ENCODE measurements around the gene PLXNA2.

The PLXNA2 gene

DNA sequence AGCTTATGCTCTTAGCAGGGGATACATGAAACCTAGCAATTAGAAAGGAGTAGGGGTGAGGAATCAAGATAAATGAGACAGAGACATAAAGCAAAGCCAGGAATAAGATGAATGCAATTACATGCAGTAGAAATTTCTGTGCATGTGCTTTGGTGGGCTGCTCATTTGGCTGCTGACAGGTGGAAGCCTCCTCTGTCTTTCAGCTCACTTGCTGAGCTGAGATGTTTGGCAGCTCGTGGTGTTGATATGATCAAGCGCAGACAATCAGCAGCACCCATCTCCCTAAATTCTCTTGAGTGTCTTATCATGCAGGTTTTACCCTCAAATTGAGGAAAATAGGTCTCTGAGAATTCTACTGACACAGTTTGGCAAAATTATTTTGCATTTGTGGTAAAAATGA is 224.9 kb downstream of the PLXNA2 start:
- H3K27ac ChIP-seq, result no peak overlapping the region
- no peak for DNase-seq (ENCODE audit: low spot score)
- TF ChIP-seq, protein P1, sequence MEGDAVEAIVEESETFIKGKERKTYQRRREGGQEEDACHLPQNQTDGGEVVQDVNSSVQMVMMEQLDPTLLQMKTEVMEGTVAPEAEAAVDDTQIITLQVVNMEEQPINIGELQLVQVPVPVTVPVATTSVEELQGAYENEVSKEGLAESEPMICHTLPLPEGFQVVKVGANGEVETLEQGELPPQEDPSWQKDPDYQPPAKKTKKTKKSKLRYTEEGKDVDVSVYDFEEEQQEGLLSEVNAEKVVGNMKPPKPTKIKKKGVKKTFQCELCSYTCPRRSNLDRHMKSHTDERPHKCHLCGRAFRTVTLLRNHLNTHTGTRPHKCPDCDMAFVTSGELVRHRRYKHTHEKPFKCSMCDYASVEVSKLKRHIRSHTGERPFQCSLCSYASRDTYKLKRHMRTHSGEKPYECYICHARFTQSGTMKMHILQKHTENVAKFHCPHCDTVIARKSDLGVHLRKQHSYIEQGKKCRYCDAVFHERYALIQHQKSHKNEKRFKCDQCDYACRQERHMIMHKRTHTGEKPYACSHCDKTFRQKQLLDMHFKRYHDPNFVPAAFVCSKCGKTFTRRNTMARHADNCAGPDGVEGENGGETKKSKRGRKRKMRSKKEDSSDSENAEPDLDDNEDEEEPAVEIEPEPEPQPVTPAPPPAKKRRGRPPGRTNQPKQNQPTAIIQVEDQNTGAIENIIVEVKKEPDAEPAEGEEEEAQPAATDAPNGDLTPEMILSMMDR (conservative IDR thresholded peaks at IDR 0.05; ENCODE audit: low read depth), result no peak
- POLR2A ChIA-PET (ENCODE audit: low non-redundant PET), result no interaction called here
- CTCF ChIA-PET, result interaction anchor here (0.7 kb wide), 1 partner anchor 1183 kb away, joined by 6 read pairs; no protein-coding TSS in a partner anchor

DNA sequence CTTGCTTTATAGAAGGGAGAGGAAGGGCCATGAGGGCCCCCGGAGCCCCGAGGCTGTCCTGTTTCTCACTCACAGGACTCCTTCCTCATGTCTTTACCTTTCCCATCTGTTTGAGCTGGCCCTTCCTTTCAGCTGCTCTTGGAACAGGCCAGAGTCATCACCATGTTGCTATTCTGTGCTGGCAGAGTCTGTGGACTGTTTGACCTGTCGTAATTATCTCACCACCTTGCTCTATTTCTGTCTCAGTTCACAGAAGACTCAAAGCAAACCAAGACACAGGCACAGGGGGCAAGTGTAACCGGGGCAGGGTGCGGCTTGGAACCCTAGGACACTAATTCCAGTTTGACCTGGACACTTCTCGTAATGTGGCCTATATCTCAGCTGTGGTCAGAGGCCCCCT is 228.9 kb downstream of the PLXNA2 start:
- ChIA-PET CTCF (no interaction called here), POLR2A (ENCODE audit: low non-redundant PET) (no interaction called here)
- no peak for DNase-seq (ENCODE audit: low spot score)
- H3K27ac ChIP-seq, result no peak overlapping the region
- TF ChIP-seq, protein P1 (conservative IDR thresholded peaks at IDR 0.05; ENCODE audit: low read depth), result no peak

- H3K27ac ChIP-seq, result no peak overlapping the region
- CTCF ChIA-PET, result interaction anchor here (0.6 kb wide), 1 partner anchor 423 kb away, joined by 3 read pairs; no protein-coding TSS in a partner anchor
- no peak for DNase-seq (ENCODE audit: low spot score)
- TF ChIP-seq, protein P1 (conservative IDR thresholded peaks at IDR 0.05; ENCODE audit: low read depth), result no peak
- POLR2A ChIA-PET (ENCODE audit: low non-redundant PET), result no interaction called here
Measured at GRCh38 chr1:208013210-208013609, 231.0 kb downstream of the PLXNA2 start.

DNA sequence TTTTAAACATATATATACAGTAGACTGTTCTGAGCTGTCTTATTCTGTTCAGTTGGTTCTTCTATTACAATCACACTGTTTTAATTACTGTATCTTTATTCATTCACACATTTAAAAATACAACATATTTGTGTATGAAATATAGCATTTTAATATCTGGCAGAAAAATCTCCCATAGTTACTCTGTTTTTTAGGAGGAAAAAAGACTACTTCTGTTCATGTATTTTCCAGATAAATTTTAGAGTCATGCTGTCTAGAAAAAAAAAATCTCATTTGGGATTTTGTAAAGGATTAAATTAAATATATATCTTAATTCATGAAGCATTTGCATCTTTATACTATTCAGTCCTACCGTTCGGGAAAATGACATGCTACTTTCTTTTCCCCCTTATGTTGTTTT is 231.5 kb downstream of the PLXNA2 start:
- POLR2A ChIA-PET (ENCODE audit: low non-redundant PET), result no interaction called here
- CTCF ChIA-PET, result no interaction called here
- no peak overlapping the region for H3K27ac ChIP-seq
- TF ChIP-seq, protein P1 (conservative IDR thresholded peaks at IDR 0.05; ENCODE audit: low read depth), result no peak
- no peak for DNase-seq (ENCODE audit: low spot score)

DNA sequence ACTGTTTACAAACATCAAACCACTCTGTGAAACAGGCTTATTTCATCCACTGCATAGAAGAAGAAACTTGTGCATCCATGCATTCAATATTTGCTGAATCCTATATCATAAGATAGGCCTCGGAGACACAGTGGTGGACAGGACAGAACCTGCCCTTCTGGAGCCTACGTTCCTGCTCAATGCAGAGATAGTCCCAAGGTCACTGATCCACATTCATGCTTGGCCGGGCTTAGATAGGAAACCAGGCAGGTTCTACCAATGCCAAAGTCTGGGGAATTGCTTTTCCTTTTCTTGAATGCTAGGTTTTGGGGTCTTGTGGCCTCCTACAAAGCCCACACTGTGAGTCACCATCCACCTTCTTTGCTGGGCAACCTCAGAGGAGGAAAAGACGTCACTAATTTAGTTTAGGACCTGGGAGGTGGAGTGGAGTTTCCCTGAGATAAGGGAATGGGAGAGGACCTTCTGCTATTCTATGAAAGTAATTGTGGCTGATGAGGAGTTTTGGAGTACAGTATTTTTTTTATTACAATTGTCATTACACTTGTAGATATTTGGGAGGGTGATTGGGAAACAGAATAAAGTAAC is 233.6 kb downstream of the PLXNA2 start:
- no peak overlapping the region for H3K27ac ChIP-seq
- TF ChIP-seq, protein P1 (conservative IDR thresholded peaks at IDR 0.05; ENCODE audit: low read depth), result no peak
- no peak for DNase-seq (ENCODE audit: low spot score)
- CTCF ChIA-PET, result no interaction called here
- POLR2A ChIA-PET (ENCODE audit: low non-redundant PET), result no interaction called here

DNA sequence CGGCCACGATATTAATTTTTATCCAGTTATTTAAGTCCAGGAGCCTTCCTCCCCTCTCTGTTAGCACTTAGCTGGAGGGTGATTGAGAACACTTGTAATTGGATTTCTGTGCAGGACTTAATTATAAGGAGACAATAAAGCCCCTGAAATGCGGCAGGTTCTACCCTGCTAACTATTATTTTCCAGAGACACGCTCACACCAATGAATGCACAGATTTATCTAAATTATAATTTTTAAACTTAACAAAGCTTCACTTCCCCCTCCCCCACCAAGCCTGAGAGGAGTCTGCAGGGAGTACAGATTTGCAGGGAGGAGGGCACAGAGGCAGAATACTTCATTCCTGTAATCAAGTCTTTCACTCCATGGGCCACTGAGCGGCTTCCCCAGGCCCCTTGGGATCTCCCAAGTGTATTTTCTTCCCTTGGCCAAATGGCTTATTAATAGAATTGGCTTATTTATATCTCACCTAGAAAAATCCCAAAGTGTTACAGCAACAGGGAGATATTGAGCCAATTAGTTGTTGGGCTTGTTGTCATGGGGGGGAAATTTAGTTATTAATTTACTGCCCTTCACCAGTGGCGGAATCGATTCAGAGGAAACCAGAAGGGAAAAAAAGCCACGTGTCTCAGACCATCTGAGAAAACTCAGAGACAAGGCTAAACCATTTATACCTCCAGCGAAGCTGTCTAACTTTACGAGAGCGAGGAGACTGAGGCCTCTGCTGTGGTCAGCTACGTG is 234.3 kb downstream of the PLXNA2 start:
- ChIA-PET CTCF (interaction anchor here (0.6 to 0.7 kb wide), 2 partner anchors 140 to 1361 kb away, joined by 3 to 5 read pairs; no protein-coding TSS in a partner anchor), POLR2A (ENCODE audit: low non-redundant PET) (no interaction called here)
- H3K27ac ChIP-seq, result no peak overlapping the region
- TF ChIP-seq, protein P1 (conservative IDR thresholded peaks at IDR 0.05; ENCODE audit: low read depth), result no peak
- no peak for DNase-seq (ENCODE audit: low spot score)

Measured in RWPE1 (cell line).